Activated naive CD4-positive, alpha-beta T cell treated with Interleukin-2 at 50 U/mL for 16 hours (primary cell): Measurements from ENCODE around the gene MGAT4A.
A peak's percentile ranks its signal among the peaks of the same experiment; 100 is the strongest.

Experiments used
- DNase-seq: peaks from one replicate; pipeline ENCODE4 v3.0.0-alpha.2; 2020

The MGAT4A gene

DNA sequence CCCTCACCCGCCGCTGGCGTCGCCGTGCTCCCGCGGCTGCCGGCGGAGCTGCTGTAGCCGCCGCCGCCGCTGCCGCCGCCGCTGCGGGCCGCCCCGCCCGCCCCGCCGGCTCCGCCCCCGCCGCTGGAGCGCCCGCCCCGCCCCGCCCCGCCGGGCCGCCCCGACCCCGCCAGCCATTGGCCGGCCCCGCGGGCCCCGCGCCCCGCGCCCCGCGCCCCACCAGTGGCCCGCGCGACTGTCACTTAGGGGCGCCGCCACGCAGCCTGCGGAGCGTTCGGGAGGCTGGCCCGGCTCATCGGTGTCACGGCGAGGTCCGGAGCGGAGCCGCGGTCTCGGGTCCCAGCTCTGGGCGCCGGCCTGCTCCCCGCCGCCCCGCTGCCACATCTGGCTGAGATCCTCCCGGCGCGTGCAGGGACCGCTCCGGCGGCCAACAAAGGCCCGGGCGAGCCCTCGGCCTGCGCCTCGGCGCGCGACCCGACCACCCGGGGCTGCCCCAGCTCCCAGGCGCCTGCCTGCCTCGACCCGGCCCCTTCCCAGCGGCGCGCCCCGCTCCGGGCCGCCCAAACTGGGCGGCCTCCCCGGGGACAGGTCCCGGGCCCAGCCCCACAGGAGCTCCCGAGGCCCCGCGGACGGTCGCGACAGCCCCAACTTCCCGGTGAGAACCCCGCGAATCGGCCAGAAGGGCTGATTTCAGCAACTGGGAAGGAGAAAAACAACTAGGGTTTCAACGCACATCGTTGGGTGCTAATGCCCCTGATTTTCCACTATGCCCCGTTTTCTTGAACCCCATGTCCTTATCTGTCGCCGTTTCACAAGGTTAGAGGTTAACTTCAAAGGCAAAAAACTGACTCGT is at the start of gene MGAT4A:
Gene MGAT4A (minus strand): TSS at position 92 of the 853 bp plus-strand sequence. CDS start 4,800 bp downstream, outside the sequence.
- DNase-seq = peak; percentile 81

GRCh38 chr2:98778741-98779483 is 48.0 kb upstream of the MGAT4A start:
- DNase-seq = no peak

DNA sequence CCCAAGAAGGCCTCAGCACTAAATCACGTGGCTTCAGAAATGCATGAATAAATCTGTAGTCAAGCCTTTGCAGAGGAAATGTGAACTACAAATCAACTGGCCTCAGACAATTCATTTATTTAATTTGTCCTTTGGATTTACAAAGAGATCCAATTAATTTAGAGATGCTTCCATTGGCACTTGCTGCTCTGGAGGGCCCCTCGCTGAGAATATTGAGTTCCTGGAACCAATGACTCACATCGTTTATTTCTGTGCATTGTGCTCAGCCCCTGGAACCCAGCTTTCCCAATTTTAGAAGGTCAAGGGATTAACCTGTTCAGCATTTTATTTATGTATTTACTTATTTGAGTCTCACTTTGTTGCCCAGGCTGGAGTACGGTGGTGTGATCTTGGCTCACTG is 47.2 kb upstream of the MGAT4A start:
- no peak for DNase-seq

DNA sequence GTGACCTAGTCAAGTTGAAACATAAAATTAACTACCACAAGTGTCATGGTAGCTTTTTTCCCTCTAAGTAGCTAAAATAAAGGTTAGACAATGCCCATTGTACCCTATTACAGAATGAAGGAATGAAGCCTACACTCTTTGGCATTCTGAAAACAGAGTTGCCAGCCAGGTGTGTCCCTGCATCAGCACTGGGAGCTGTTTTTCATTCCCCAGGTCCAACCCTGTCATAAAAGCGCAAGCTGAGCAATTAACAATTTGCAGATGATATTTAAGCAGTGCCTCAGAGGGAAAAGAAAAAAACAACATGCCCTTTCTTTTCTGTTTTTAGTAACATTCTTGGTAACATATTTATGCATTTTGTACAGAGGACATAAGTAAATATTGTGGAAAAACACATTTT is 46.8 kb upstream of the MGAT4A start:
- DNase-seq = no peak

DNA sequence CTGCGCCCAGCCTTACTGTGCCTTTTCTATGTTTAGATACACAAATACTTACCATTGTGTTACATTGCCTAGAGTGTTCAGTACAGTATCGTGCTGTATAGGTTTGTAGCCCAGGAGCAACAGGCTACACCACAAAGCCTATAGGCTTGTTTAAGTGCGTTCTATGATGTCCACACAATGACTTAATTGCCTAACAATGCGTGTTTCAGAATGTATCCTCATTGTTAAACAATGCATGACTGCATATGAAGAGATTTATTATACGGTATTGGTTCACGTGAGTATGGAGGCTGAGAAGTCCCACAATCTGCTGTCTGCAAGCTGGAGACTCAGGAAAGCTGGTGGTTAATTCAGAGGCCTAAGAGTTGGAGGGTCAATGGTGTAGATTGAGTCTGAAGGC is 46.1 kb upstream of the MGAT4A start:
- DNase-seq = no peak

DNA sequence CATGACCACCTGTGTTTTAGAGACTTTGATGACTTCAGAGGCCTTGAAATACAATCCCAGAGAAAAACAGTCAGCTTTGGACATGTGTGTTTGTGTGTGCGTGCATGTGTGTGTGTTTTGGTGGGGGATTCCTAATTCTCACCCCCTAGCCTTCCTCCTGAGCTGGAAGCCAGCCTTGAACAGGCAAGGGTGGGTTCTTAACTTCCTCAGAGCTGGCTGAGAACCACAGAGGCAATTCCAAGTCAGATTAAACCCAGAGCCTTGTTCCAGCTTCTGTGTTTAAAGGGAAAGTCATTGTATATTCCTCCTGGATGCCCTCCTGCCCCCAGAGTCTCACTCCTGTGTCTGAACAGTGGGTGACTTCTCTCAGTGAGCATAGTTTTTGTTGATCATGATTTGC is 45.2 kb upstream of the MGAT4A start:
- no peak for DNase-seq

- DNase-seq = no peak
Measured at GRCh38 chr2:98775146-98775986, 44.4 kb upstream of the MGAT4A start.

- no peak for DNase-seq
Measured at GRCh38 chr2:98773907-98774306, 43.0 kb upstream of the MGAT4A start.

GRCh38 chr2:98773169-98773568 is 42.2 kb upstream of the MGAT4A start:
- DNase-seq = no peak

GRCh38 chr2:98772536-98772935 is 41.6 kb upstream of the MGAT4A start:
- DNase-seq = no peak

GRCh38 chr2:98771721-98772524 is 41.0 kb upstream of the MGAT4A start:
- DNase-seq = peak; percentile 57

DNA sequence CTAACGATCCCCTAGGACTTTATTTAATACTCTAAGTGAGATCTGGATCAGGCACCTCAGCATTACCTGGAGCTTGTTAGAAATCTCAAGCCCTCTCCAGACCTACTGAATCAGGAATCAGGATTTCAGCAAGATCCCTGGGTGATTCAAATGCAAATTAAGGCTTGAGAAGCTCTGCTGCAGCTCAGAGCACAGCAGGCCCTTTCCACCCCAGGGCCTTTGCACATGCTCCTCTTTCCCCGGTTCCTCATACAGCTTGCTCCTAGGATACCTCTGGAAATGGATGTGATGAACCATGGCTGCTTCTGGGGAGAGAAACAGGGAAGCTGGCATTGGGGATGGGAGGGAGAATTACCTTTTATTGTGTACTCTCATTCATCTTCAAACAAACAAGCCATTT is 40.3 kb upstream of the MGAT4A start:
- no peak for DNase-seq

GRCh38 chr2:98769784-98770183 is 38.9 kb upstream of the MGAT4A start:
- peak; percentile 37 for DNase-seq

GRCh38 chr2:98769114-98769476 is 38.2 kb upstream of the MGAT4A start:
- DNase-seq = no peak

- peak; percentile 49 for DNase-seq
Measured at GRCh38 chr2:98768384-98769113, 37.6 kb upstream of the MGAT4A start.

DNA sequence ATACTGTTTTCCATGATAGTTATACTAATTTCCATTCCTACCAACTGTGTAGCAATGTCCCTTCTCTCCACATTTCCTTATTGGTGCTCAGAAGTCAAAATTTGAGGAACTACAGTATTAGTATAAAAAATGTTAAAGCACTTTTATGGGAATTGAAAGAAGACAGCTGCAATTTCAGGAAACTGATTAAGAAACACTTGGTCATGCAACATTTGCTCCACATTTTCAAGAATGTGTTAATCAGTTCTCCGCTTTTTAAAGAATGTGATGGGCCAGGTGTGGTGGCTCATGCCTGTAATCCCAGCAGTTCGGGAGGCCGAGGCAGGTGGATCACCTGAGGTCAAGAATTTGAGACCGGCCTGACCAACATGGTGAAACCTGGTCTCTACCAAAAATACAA is 33.6 kb upstream of the MGAT4A start:
- DNase-seq = no peak

GRCh38 chr2:98763209-98763951 is 32.4 kb upstream of the MGAT4A start:
- no peak for DNase-seq

DNA sequence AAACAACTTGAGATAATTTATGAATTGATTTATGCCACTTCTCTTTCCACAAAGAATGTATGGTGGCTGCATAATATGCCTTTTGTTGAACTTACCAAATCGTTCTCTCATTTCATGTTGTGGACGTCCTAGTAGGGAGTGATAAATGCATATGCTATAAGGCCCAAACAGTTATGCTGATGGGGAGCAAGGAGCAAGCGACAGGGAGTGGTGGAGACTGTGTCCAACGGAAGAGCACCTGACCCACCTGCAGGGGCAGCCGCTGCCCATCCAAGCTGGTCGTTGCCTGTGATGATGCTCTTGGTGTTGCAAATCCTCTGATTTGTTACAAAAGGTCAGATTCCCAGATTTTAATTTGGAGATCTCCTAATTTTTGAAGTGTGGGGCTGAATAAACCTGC is 31.0 kb upstream of the MGAT4A start:
- DNase-seq = no peak

DNA sequence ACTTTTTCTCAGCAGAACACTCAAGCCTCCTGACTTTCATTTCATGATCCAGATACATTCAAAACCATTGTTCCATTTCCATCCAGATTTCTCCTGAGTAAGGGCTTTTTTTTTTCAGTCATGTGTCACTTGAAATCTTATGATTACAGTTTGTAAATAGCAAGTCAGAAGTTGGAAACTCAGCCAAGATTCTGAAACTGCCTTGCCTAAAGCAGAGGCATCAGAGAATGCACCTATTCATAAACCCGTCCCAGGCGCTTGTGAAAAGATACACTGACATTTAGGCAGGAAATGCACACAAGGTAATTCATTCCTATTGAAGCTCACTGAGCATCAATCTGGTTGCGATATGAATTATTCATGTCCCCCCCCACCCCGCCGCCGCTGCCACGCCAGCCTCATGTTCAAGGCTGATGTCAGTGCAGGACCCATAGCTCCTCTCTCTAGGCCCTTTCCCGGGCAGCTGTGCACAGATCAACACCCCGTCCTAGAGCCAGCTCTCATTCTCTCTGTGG is 30.4 kb upstream of the MGAT4A start:
- DNase-seq = peak; percentile 75

DNA sequence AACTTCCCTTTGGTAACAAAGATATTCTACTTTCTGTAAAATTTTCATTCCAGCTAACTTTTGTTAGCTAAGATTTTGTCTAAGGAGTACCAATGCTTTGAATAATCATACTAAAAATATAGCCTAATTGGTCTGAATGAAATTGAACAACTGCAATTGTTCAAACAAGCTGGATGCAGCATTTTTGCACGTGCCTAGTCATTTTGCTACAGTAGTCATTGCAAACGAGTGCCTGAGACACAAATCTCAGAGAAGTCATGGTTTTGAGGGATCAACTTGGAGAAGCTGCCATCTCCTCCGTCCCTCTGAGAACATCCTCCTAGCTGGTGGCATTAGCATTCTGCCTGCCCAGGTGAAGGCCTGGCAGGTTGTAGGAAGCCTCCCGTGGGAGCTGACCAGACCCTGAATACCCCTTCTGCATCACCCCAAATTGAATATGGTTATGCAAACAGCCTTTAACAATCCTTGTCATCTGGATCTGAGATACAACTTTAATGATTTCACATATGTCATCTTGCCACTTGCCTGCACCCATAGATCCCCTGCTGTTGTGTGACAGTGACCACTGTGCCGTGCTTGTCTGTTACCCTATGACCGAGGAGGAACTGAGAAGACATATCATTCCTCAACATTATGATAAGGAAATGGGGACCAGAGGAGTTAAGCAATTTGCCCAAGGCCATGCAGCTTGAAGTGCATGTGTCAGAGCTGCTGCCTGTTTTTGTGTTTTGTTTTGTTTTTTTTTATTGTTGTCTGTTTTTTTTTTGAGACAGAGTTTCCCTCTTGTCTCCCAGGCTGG is 29.1 kb upstream of the MGAT4A start:
- no peak for DNase-seq
